Activated T-cell treated with anti-CD3 and anti-CD28 coated beads for 48 hours (primary cell): Measurements from ENCODE around the gene GBF1.
"Not testable (repeated sequence)": the region's sequence is repeated elsewhere in the genome, so short reads cannot be mapped to it uniquely, and the experiment has no call there.

Experiments used
- DNase-seq: peaks from one replicate; pipeline ENCODE4 v3.0.0-alpha.2; 2020; ENCODE audit warnings: low read depth

Gene GBF1

GRCh38 chr10:102301332-102301731, 56.0 kb downstream of the GBF1 start:
- DNase-seq = not testable (repeated sequence)

- no peak for DNase-seq
Observed at GRCh38 chr10:102302611-102303010, 57.3 kb downstream of the GBF1 start.

GRCh38 chr10:102306006-102306405, 60.7 kb downstream of the GBF1 start:
- no peak for DNase-seq

- no peak for DNase-seq
Observed at GRCh38 chr10:102306710-102307109, 61.4 kb downstream of the GBF1 start.

GRCh38 chr10:102308318-102308717, 63.0 kb downstream of the GBF1 start:
- not testable (repeated sequence) for DNase-seq

GRCh38 chr10:102309236-102309635, 63.9 kb downstream of the GBF1 start:
- DNase-seq = no peak

GRCh38 chr10:102309916-102310315, 64.6 kb downstream of the GBF1 start:
- no peak for DNase-seq

GRCh38 chr10:102310361-102311024, 65.2 kb downstream of the GBF1 start:
- DNase-seq = no peak

- no peak for DNase-seq
Observed at GRCh38 chr10:102311025-102311420, 65.7 kb downstream of the GBF1 start.

GRCh38 chr10:102312683-102313082, 67.4 kb downstream of the GBF1 start:
- DNase-seq = no peak

GRCh38 chr10:102313221-102313896, 68.0 kb downstream of the GBF1 start:
- DNase-seq = no peak

- no peak for DNase-seq
Observed at GRCh38 chr10:102314801-102315200, 69.5 kb downstream of the GBF1 start.

GRCh38 chr10:102316421-102316820, 71.1 kb downstream of the GBF1 start:
- DNase-seq = no peak

GRCh38 chr10:102322914-102323313, 77.6 kb downstream of the GBF1 start:
- DNase-seq = peak; percentile 35

GRCh38 chr10:102324061-102324460, 78.7 kb downstream of the GBF1 start:
- no peak for DNase-seq

GRCh38 chr10:102326031-102326430, 80.7 kb downstream of the GBF1 start:
- DNase-seq = no peak

GRCh38 chr10:102327002-102327401, 81.7 kb downstream of the GBF1 start:
- no peak for DNase-seq

GRCh38 chr10:102327641-102328040, 82.3 kb downstream of the GBF1 start:
- DNase-seq = no peak

GRCh38 chr10:102332772-102333171, 87.4 kb downstream of the GBF1 start:
- DNase-seq = no peak

GRCh38 chr10:102334101-102334500, 88.8 kb downstream of the GBF1 start:
- no peak for DNase-seq

GRCh38 chr10:102335184-102335583, 89.9 kb downstream of the GBF1 start:
- DNase-seq = no peak

- DNase-seq = no peak
Observed at GRCh38 chr10:102341038-102341688, 95.8 kb downstream of the GBF1 start.

- no peak for DNase-seq
Observed at GRCh38 chr10:102342458-102342857, 97.1 kb downstream of the GBF1 start.
